ENCODE measurements around the gene HSPA13.

GRCh38 chr21:14353231-14353630 lies 29.7 kb downstream of the HSPA13 start:
- TF ChIP-seq CTCF (conservative IDR thresholded peaks at IDR 0.05; ENCODE audit: low read depth, low read length): no peak
- TF ChIP-seq EZH2phosphoT487 (IDR thresholded peaks at IDR 0.05; ENCODE audit: borderline replicate concordance, low read length): no peak
- no peak for TF ChIP-seq EZH2 (IDR thresholded peaks at IDR 0.05; ENCODE audit: low read length, unreplicated experiment)

Data from PC-3 (cell line).